ENCODE measurements around the gene ADAMTSL2. TPM values are rescaled to one million over a fixed set of nuclear protein-coding genes. Genes with fewer than 3 reads are reported as not detected.

The ADAMTSL2 gene
- total and polyA plus RNA-seq, 2 experiments from 2014 or later: 1.5 to 2.2 TPM

DNA sequence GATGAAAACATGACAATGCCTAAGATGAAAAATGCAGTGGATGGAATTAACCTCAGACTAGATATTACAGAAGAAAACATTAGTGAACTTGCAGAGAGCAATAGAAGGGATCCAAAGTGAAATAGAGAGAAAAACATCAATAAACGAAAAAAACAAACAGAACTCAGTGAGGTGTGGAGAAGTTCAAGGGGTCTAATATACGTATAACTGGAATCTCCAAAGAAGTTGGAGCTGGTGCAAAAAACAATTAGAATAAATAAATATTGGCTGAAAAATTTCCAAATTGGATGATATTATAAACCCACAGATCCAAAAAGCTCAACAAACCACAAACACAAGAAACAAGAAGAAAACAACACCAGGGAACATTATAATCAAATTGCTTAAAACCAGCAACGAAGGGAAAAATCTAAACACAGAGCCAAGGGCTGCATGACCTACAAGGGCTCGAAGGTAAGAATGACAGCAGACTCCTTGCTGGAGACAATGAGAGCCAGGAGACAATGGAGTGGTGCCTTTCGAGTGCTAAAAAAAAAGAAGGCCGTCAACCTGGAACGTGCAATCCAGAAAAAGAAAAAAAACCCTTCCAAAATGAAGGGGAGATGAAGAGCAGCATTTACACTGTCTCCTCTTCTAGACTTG, 62.9 kb downstream of the ADAMTSL2 start:
- TF ChIP-seq EZH2 (IDR thresholded peaks at IDR 0.05; ENCODE audit: borderline replicate concordance): no peak
- TF ChIP-seq CTCF (IDR thresholded peaks at IDR 0.05; ENCODE audit: poor library complexity): no peak
- no peak for TF ChIP-seq EZH2phosphoT487 (IDR thresholded peaks at IDR 0.05; ENCODE audit: low read depth, severe bottlenecking, unreplicated experiment)
- DNase-seq (ENCODE audit: low spot score): no peak
- H3K9me3 ChIP-seq (ENCODE audit: low read depth): peaks cover 6% of the 10 kb centered on the region
- H4K20me1 ChIP-seq (ENCODE audit: insufficient read depth, poor library complexity, severe bottlenecking): no peaks in the 10 kb centered on the region
- H3K27ac ChIP-seq: no peak overlapping the region
- WGBS (ENCODE audit: low lambda C conversion rate, missing lambda C conversion rate): 85% methylated on average over 7 of the region's 7 CpGs
- no peaks in the 10 kb centered on the region for H3K4me1 ChIP-seq (ENCODE audit: insufficient read depth)
- no peaks in the 10 kb centered on the region for H3K36me3 ChIP-seq (replicated peaks; ENCODE audit: insufficient read depth, low read depth)
- H3K27me3 ChIP-seq: no peaks in the 10 kb centered on the region
- no peak overlapping the region for H3K4me3 ChIP-seq
- H3K9me2 ChIP-seq (replicated peaks; ENCODE audit: insufficient read depth): no peaks in the 10 kb centered on the region
- no peak overlapping the region for H3K4me2 ChIP-seq
- no peak overlapping the region for H2AFZ ChIP-seq
- H3K79me2 ChIP-seq: no peaks in the 10 kb centered on the region

- Histone ChIP-seq H3K4me2 (no peak overlapping the region), H3K36me3 (replicated peaks; ENCODE audit: insufficient read depth, low read depth) (no peaks in the 10 kb centered on the region)
These were observed 64.5 kb downstream of the ADAMTSL2 start for GRCh38 chr9:133598978-133599377.

GRCh38 chr9:133599470-133600173, 65.1 kb downstream of the ADAMTSL2 start:
- H3K4me1 ChIP-seq (ENCODE audit: insufficient read depth): no peaks in the 10 kb centered on the region
- no peak overlapping the region for H3K4me3 ChIP-seq
- H3K9me2 ChIP-seq (replicated peaks; ENCODE audit: insufficient read depth): no peaks in the 10 kb centered on the region
- H3K27me3 ChIP-seq: no peaks in the 10 kb centered on the region
- no peaks in the 10 kb centered on the region for H4K20me1 ChIP-seq (ENCODE audit: insufficient read depth, poor library complexity, severe bottlenecking)
- H3K9me3 ChIP-seq (ENCODE audit: low read depth): peaks cover 6% of the 10 kb centered on the region
- WGBS (ENCODE audit: low lambda C conversion rate, missing lambda C conversion rate): 95% methylated on average over 6 of the region's 6 CpGs
- no peak overlapping the region for H3K27ac ChIP-seq
- no peak overlapping the region for H3K4me2 ChIP-seq
- no peaks in the 10 kb centered on the region for H3K79me2 ChIP-seq
- TF ChIP-seq EZH2phosphoT487 (IDR thresholded peaks at IDR 0.05; ENCODE audit: low read depth, severe bottlenecking, unreplicated experiment): no peak
- DNase-seq (ENCODE audit: low spot score): no peak
- no peaks in the 10 kb centered on the region for H3K36me3 ChIP-seq (replicated peaks; ENCODE audit: insufficient read depth, low read depth)
- no peak overlapping the region for H2AFZ ChIP-seq

More at GRCh38 chr9:133598978-133599377, 64.5 kb downstream of the ADAMTSL2 start:
- Histone ChIP-seq H3K4me3 (no peak overlapping the region), H3K9me2 (replicated peaks; ENCODE audit: insufficient read depth) (no peaks in the 10 kb centered on the region), H3K27me3 (no peaks in the 10 kb centered on the region), H2AFZ (no peak overlapping the region), H3K9me3 (ENCODE audit: low read depth) (peaks cover 6% of the 10 kb centered on the region), H3K4me1 (ENCODE audit: insufficient read depth) (no peaks in the 10 kb centered on the region), H3K27ac (no peak overlapping the region), H3K79me2 (no peaks in the 10 kb centered on the region), H4K20me1 (ENCODE audit: insufficient read depth, poor library complexity, severe bottlenecking) (no peaks in the 10 kb centered on the region)
- TF ChIP-seq EZH2phosphoT487 (IDR thresholded peaks at IDR 0.05; ENCODE audit: low read depth, severe bottlenecking, unreplicated experiment) (no peak), CTCF (IDR thresholded peaks at IDR 0.05; ENCODE audit: poor library complexity) (no peak), EZH2 (IDR thresholded peaks at IDR 0.05; ENCODE audit: borderline replicate concordance) (no peak)
- WGBS (ENCODE audit: low lambda C conversion rate, missing lambda C conversion rate): 81% methylated on average over 7 of the region's 7 CpGs
- DNase-seq (ENCODE audit: low spot score): no peak

DNA sequence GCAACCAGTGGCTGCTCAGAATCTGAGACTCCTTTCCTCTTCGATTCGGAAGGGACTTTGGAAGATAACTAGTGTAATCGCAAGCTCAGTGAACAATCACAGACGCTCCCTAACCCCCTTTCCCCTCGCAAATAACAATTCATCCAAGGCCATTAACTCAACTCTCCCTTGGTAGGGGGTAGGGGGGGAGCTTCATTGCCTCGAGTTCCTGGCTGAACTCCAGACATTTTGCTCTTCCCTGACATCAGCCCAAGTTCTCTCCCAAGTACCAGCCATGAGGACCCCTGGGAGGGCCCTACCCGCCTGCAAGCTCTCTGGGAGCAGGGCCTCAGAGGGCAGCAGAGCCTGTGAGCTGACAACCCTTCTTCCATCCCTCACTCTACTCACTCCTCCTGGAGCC, 66.2 kb downstream of the ADAMTSL2 start:
- H4K20me1 ChIP-seq (ENCODE audit: insufficient read depth, poor library complexity, severe bottlenecking): no peaks in the 10 kb centered on the region
- no peak overlapping the region for H3K27ac ChIP-seq
- WGBS (ENCODE audit: low lambda C conversion rate, missing lambda C conversion rate): 65% methylated on average over 7 of the region's 7 CpGs
- H3K4me1 ChIP-seq (ENCODE audit: insufficient read depth): no peaks in the 10 kb centered on the region
- TF ChIP-seq EZH2 (IDR thresholded peaks at IDR 0.05; ENCODE audit: borderline replicate concordance) (no peak), CTCF (IDR thresholded peaks at IDR 0.05; ENCODE audit: poor library complexity) (no peak), EZH2phosphoT487 (IDR thresholded peaks at IDR 0.05; ENCODE audit: low read depth, severe bottlenecking, unreplicated experiment) (no peak)
- H3K9me2 ChIP-seq (replicated peaks; ENCODE audit: insufficient read depth): no peaks in the 10 kb centered on the region
- no peaks in the 10 kb centered on the region for H3K79me2 ChIP-seq
- H3K4me2 ChIP-seq: no peak overlapping the region
- H2AFZ ChIP-seq: no peak overlapping the region
- no peak for DNase-seq (ENCODE audit: low spot score)
- no peak overlapping the region for H3K4me3 ChIP-seq
- peaks cover 6% of the 10 kb centered on the region for H3K9me3 ChIP-seq (ENCODE audit: low read depth)
- no peaks in the 10 kb centered on the region for H3K36me3 ChIP-seq (replicated peaks; ENCODE audit: insufficient read depth, low read depth)
- no peaks in the 10 kb centered on the region for H3K27me3 ChIP-seq

All from hepatocyte (in vitro differentiated cells).